Measurements from ENCODE around the gene UBL4A. TPM values are rescaled to one million over a fixed set of nuclear protein-coding genes. Genes with fewer than 3 reads are reported as not detected.

The UBL4A gene
- total and polyA plus RNA-seq, 2 of the 13 experiments (the other 11 are each of a cell fraction or from before 2014, with no cell fraction given) = 16.8 to 25.5 TPM

- ChIA-PET POLR2A (no interaction called here), CTCF (ENCODE audit: low intra/inter-chr PET ratio, low total read pairs) (interaction anchor here (1.0 to 3.9 kb wide), 4 partner anchors 152 to 218 kb away, joined by 3 to 55 read pairs (median 6); partner anchors contain the start of gene FLNA)
- H3K9ac ChIP-seq (ENCODE audit: insufficient read depth, low read depth, low read length) = no peak overlapping the region
- no peak overlapping the region for H2AFZ ChIP-seq (ENCODE audit: low read length)
- no peaks in the 10 kb centered on the region for H3K9me3 ChIP-seq (ENCODE audit: low read length)
- intact Hi-C loops (cut with micrococcal nuclease; ENCODE audit: unreplicated experiment) = loop anchor here (1.0 kb wide), 1 partner anchor 163 kb away; no protein-coding TSS in a partner anchor
- H3K27ac ChIP-seq (ENCODE audit: extremely low read length, insufficient read depth, low read length) = no peak overlapping the region
- ATAC-seq (no peak), FAIRE-seq (no peak), DNase-seq (ENCODE audit: low spot score) (no peak)
- no TSS peak for BruUV-seq (replicated peaks)
- no peaks in the 10 kb centered on the region for H4K20me1 ChIP-seq (ENCODE audit: insufficient read depth, low read length)
- H3K27me3 ChIP-seq (ENCODE audit: control insufficient read depth in 1 of 2, insufficient read depth in 2 of 2, low read length in 2 of 2) = no peaks in the 10 kb centered on the region
- no peak overlapping the region for H3K4me2 ChIP-seq (ENCODE audit: low read depth, low read length)
- WGBS (ENCODE audit: low lambda C conversion rate) = no CpG with 5 or more reads among the region's 9 CpGs
- peaks cover 4 to 13% of the 10 kb centered on the region in 2 experiments; a peak in 3 of 5 replicates for H3K36me3 ChIP-seq (replicated peaks in 1 of 2; ENCODE audit: control insufficient read depth in 1 of 2, insufficient read depth in 2 of 2, low read length in 2 of 2)
- in situ Hi-C loops (cut with HindIII; ENCODE audit: extremely low pct_ligation_motif_present, low pct_unique_long_range_greater_than_20kb) = loop anchor here (25.0 kb wide), 1 partner anchor 124 kb away; the partner anchor contains the start of genes DNASE1L1 and TAFAZZIN
- peaks cover 28% of the 10 kb centered on the region for H3K4me1 ChIP-seq (ENCODE audit: insufficient read depth, low read length)
- peaks cover 4% of the 10 kb centered on the region for H3K79me2 ChIP-seq (ENCODE audit: insufficient read depth, low read length)
- H3K4me3 ChIP-seq (replicated peaks in 1 of 3; ENCODE audit: insufficient read depth in 1 of 3, low read depth in 2 of 3, low read length in 3 of 3) = no peak overlapping the region
- TF ChIP-seq ZNF235 (CRISPR knock-in tag; IDR thresholded peaks at IDR 0.05; ENCODE audit: borderline replicate concordance) (no peak), FOXM1 (CRISPR knock-in tag; IDR thresholded peaks at IDR 0.05) (no peak), TP53 (CRISPR knock-in tag; conservative IDR thresholded peaks at IDR 0.05) (no peak), SP1 (IDR thresholded peaks at IDR 0.05) (no peak), SP1 (CRISPR knock-in tag; IDR thresholded peaks at IDR 0.05) (no peak), ZNF362 (CRISPR knock-in tag; IDR thresholded peaks at IDR 0.05; ENCODE audit: borderline replicate concordance) (no peak), ZNF138 (CRISPR knock-in tag; IDR thresholded peaks at IDR 0.05; ENCODE audit: low read depth) (no peak), AHDC1 (CRISPR knock-in tag; IDR thresholded peaks at IDR 0.05; ENCODE audit: borderline replicate concordance) (no peak), ZNF619 (CRISPR knock-in tag; IDR thresholded peaks at IDR 0.05) (no peak)
- TF ChIP-seq, protein P1, sequence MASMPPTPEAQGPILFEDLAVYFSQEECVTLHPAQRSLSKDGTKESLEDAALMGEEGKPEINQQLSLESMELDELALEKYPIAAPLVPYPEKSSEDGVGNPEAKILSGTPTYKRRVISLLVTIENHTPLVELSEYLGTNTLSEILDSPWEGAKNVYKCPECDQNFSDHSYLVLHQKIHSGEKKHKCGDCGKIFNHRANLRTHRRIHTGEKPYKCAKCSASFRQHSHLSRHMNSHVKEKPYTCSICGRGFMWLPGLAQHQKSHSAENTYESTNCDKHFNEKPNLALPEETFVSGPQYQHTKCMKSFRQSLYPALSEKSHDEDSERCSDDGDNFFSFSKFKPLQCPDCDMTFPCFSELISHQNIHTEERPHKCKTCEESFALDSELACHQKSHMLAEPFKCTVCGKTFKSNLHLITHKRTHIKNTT (CRISPR knock-in tag; IDR thresholded peaks at IDR 0.05) = no peak
- TF ChIP-seq, protein P2, sequence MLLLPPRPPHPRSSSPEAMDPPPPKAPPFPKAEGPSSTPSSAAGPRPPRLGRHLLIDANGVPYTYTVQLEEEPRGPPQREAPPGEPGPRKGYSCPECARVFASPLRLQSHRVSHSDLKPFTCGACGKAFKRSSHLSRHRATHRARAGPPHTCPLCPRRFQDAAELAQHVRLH (CRISPR knock-in tag; IDR thresholded peaks at IDR 0.05; ENCODE audit: borderline replicate concordance, low read depth) = no peak
- TF ChIP-seq, protein P3, sequence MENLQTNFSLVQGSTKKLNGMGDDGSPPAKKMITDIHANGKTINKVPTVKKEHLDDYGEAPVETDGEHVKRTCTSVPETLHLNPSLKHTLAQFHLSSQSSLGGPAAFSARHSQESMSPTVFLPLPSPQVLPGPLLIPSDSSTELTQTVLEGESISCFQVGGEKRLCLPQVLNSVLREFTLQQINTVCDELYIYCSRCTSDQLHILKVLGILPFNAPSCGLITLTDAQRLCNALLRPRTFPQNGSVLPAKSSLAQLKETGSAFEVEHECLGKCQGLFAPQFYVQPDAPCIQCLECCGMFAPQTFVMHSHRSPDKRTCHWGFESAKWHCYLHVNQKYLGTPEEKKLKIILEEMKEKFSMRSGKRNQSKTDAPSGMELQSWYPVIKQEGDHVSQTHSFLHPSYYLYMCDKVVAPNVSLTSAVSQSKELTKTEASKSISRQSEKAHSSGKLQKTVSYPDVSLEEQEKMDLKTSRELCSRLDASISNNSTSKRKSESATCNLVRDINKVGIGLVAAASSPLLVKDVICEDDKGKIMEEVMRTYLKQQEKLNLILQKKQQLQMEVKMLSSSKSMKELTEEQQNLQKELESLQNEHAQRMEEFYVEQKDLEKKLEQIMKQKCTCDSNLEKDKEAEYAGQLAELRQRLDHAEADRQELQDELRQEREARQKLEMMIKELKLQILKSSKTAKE (CRISPR knock-in tag; IDR thresholded peaks at IDR 0.05; ENCODE audit: borderline replicate concordance) = no peak
Observed at GRCh38 chrX:154535892-154536291, 49.5 kb upstream of the UBL4A start.
